ENCODE measurements around the gene EHD1. TPM values are rescaled to one million over a fixed set of nuclear protein-coding genes. Genes with fewer than 3 reads are reported as not detected.

The EHD1 gene
- total RNA-seq, 4 donors from 2014 or later: 66.4 to 226 (median 94.8) TPM

- ATAC-seq (ENCODE audit: low FRiP score): peak; percentile 26
- TF ChIP-seq CTCF (IDR thresholded peaks at IDR 0.05): no peak
- DNase-seq (ENCODE audit: low spot score): no peak
Observed at GRCh38 chr11:64916040-64916774, 37.8 kb upstream of the EHD1 start.

- ATAC-seq (ENCODE audit: low FRiP score) (no peak), DNase-seq (ENCODE audit: low spot score) (no peak)
- TF ChIP-seq CTCF (IDR thresholded peaks at IDR 0.05): no peak
Observed at GRCh38 chr11:64915376-64915887, 37.0 kb upstream of the EHD1 start.

- DNase-seq (ENCODE audit: low spot score) (no peak), ATAC-seq (ENCODE audit: low FRiP score) (no peak)
- no peak for TF ChIP-seq CTCF (IDR thresholded peaks at IDR 0.05)
Observed at GRCh38 chr11:64914123-64914522, 35.7 kb upstream of the EHD1 start.

GRCh38 chr11:64913171-64913727 is 34.8 kb upstream of the EHD1 start:
- TF ChIP-seq CTCF (IDR thresholded peaks at IDR 0.05): no peak
- DNase-seq (ENCODE audit: low spot score) (no peak), ATAC-seq (ENCODE audit: low FRiP score) (no peak)

GRCh38 chr11:64911689-64912088 is 33.3 kb upstream of the EHD1 start:
- TF ChIP-seq CTCF (IDR thresholded peaks at IDR 0.05): no peak
- no peak for ATAC-seq (ENCODE audit: low FRiP score)
- DNase-seq (ENCODE audit: low spot score): no peak

GRCh38 chr11:64911142-64911541 is 32.7 kb upstream of the EHD1 start:
- DNase-seq (ENCODE audit: low spot score): no peak
- no peak for TF ChIP-seq CTCF (IDR thresholded peaks at IDR 0.05)
- no peak for ATAC-seq (ENCODE audit: low FRiP score)

All from omental fat pad (tissue), 4 donors.